Activated T-cell treated with anti-CD3 and anti-CD28 coated beads, Interleukin-2, amount 50 U/mL, for 24 hours (primary cell): Measurements from ENCODE around the gene RBBP9.
"Not testable (repeated sequence)": the region's sequence is repeated elsewhere in the genome, so short reads cannot be mapped to it uniquely, and the experiment has no call there.

Experiments
- DNase-seq: peaks from one replicate; pipeline ENCODE4 v3.0.0-alpha.2; 2020
- H3K27ac Mint-ChIP-seq: 2 replicates; pipeline ENCODE4 v1.8.0; 2020; ENCODE audit warnings: mild to moderate bottlenecking, mixed read lengths
- H3K27me3 Mint-ChIP-seq: 2 replicates; pipeline ENCODE4 v1.8.0; 2020; ENCODE audit warnings: mixed read lengths
- H3K36me3 Mint-ChIP-seq: 2 replicates; pipeline ENCODE4 v1.8.0; 2020; ENCODE audit warnings: low read depth, mixed read lengths
- H3K4me1 Mint-ChIP-seq: 2 replicates; pipeline ENCODE4 v1.8.0; 2020; ENCODE audit warnings: low read depth, mixed read lengths
- H3K4me3 Mint-ChIP-seq: 2 replicates; pipeline ENCODE4 v1.8.0; 2020; ENCODE audit warnings: mild to moderate bottlenecking, moderate library complexity, mixed read lengths
- H3K9me3 Mint-ChIP-seq: 2 replicates; pipeline ENCODE4 v1.8.0; 2020; ENCODE audit warnings: mixed read lengths

RBBP9 gene

DNA sequence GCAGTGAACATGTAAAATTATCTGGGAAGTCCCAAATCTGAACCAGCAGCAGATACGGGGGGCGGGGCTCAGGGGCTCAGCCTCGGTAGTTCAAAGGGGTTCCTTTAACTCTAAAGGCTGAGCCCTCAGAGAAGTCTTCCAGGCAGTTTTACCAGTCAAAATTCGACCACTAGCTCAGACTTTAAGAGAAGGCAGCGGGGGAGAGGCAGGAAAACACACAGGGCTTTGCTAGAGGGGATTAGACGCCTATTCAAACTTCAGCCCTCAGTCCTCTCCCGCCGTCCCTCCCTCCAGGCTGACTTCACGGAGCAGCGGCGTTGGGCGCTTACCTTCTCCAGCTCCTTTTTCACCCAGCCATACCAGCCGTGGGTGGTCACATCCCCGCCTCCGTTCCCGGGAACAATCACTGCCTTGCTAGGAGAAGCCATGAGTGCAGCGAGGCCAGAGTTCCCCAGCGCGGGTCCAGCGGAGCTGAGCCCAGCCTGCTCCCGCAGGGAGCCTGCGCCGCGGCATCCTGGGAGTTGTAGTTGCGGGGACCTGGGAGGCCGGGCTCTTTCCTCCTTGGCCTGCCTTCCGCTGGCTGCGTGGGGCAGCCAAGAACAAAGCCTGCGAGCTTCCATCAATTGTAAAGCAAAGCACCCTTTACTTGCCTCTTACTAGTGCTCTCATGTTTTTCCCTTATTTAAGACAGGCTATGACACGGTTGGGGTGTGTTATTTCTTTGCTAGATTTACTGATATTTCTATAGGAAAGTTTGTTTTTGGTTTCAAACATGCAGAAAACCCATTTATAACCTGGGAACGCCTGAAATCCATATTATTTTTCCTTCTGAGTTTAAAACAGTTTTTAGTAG is at the start of gene RBBP9:
TSS of gene RBBP9 (minus strand) at position 486 of the 853 bp plus-strand sequence. CDS start at position 428, 58 bp downstream.
- H3K9me3 Mint-ChIP-seq = no peaks in the 10 kb centered on the region

DNA sequence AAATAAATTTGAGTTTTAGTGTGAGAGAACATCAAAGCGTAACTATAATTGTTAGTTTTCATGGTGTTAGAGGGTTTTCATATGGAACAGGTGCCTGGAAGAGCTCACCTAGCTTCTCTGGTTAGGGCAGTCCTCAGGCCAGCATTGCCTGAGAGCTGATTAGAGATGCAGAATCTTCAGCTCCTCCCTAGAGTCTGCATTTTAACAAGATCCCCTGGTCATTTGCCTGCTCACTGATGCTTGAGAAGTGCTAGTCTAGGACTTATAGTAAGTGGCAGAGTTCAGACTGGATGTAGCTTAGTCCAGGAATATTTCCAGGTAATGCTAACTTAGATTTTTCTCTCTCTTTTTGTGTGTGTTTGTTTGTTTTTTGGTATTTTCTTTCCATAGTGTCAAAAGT is 48.5 kb upstream of the RBBP9 start:
- no peak overlapping the region for H3K4me3 Mint-ChIP-seq
- peaks cover 1% of the 10 kb centered on the region for H3K4me1 Mint-ChIP-seq
- H3K36me3 Mint-ChIP-seq = peaks cover 85% of the 10 kb centered on the region
- H3K27me3 Mint-ChIP-seq = no peaks in the 10 kb centered on the region
- DNase-seq = no peak
- H3K9me3 Mint-ChIP-seq = no peaks in the 10 kb centered on the region
- H3K27ac Mint-ChIP-seq = no peak overlapping the region

More for the DNA sequence above, at the start of gene RBBP9:
- H3K27ac Mint-ChIP-seq = peak within 1 kb of the TSS; percentile 91
- peak within 1 kb of the TSS; percentile 97 for H3K4me3 Mint-ChIP-seq
- peak; percentile 85 for DNase-seq
- peaks cover 14% of the 10 kb centered on the region for H3K4me1 Mint-ChIP-seq
- H3K36me3 Mint-ChIP-seq = peaks cover 25% of the 10 kb centered on the region
- no peaks in the 10 kb centered on the region for H3K27me3 Mint-ChIP-seq

DNA sequence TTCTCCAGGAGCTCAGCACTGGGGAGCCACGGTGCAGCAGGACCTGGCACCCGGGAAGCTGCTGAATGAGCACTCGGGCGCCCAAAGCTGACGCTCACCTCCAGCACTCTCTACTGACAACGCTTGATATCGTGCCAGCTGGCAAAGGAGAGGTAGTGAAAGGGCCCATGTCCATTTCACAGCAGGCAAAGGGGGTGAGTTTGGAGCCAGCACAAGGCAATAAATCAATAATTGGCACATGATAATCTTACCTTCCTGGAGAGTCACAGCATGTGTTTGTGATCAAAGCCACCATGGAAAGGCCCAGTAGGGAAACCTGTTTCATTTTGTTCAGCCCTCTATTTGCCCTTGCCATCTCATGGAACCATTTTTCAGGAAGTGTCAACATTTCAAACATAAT is 46.9 kb upstream of the RBBP9 start:
- Mint-ChIP-seq H3K4me1 (peaks cover 1% of the 10 kb centered on the region), H3K36me3 (peaks cover 83% of the 10 kb centered on the region), H3K4me3 (no peak overlapping the region), H3K9me3 (no peaks in the 10 kb centered on the region), H3K27ac (no peak overlapping the region), H3K27me3 (no peaks in the 10 kb centered on the region)
- no peak for DNase-seq

DNA sequence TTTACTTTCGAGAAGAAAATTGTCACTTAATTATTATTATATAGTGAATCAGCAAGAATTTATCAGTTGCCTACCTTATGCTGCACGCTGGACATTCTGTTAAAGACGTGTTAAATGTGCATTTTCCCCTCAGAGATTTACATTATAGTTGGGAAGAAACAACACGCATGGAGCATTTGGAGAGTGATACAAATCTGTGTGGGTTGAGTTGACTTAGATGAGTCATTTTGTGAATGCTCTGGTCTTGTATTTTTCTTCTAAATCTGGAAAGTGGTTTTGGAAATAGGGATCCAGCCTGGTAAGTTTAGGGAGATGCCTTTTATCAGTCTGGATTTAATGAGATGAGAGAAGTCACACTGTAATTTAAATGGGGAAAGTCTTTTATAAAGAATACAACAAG is 46.2 kb upstream of the RBBP9 start:
- no peaks in the 10 kb centered on the region for H3K9me3 Mint-ChIP-seq
- peaks cover 86% of the 10 kb centered on the region for H3K36me3 Mint-ChIP-seq
- H3K27ac Mint-ChIP-seq = no peak overlapping the region
- H3K4me1 Mint-ChIP-seq = peaks cover 1% of the 10 kb centered on the region
- H3K4me3 Mint-ChIP-seq = no peak overlapping the region
- no peak for DNase-seq
- H3K27me3 Mint-ChIP-seq = no peaks in the 10 kb centered on the region

DNA sequence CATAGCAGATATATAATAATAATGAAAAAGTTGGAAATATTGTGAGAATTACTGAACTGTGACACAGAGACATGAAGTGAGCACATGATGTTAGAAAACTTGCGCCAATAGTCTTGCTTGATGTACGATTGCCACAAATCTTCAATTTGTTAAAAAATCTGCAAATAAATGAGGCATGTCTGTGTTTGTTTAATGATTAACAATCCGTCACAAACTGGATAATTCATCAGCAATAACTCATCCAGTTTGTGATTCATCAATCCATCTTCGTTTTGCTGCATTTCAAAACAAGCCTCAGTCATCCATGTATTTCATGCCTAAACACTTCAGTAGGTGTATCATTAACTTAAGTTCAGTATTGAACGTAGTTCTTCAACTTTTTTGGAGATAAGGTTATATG is 44.7 kb upstream of the RBBP9 start:
- peaks cover 85% of the 10 kb centered on the region for H3K36me3 Mint-ChIP-seq
- H3K9me3 Mint-ChIP-seq = no peaks in the 10 kb centered on the region
- H3K27me3 Mint-ChIP-seq = no peaks in the 10 kb centered on the region
- H3K4me3 Mint-ChIP-seq = no peak overlapping the region
- no peak for DNase-seq
- peaks cover 1% of the 10 kb centered on the region for H3K4me1 Mint-ChIP-seq
- no peak overlapping the region for H3K27ac Mint-ChIP-seq

DNA sequence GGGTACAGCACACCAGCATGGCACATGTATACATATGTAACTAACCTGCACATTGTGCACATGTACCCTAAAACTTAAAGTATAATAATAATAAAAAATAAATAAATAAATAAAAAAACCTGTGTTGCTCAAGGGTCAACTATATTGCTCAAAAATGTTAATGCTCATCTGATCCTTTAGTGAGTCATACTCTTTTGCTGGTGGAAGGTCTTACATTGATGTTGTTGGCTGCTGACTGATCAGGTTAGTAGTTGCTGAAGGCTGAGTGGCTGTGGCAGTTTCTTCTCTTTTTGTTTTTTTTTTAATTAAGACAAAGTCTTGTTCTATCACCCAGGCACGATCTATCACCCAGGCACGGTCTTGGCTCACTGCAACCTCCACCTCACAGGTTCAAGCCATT is 40.6 kb upstream of the RBBP9 start:
- no peak overlapping the region for H3K4me3 Mint-ChIP-seq
- no peak overlapping the region for H3K27ac Mint-ChIP-seq
- no peaks in the 10 kb centered on the region for H3K27me3 Mint-ChIP-seq
- peaks cover 84% of the 10 kb centered on the region for H3K36me3 Mint-ChIP-seq
- DNase-seq = no peak
- H3K4me1 Mint-ChIP-seq = no peaks in the 10 kb centered on the region
- no peaks in the 10 kb centered on the region for H3K9me3 Mint-ChIP-seq

DNA sequence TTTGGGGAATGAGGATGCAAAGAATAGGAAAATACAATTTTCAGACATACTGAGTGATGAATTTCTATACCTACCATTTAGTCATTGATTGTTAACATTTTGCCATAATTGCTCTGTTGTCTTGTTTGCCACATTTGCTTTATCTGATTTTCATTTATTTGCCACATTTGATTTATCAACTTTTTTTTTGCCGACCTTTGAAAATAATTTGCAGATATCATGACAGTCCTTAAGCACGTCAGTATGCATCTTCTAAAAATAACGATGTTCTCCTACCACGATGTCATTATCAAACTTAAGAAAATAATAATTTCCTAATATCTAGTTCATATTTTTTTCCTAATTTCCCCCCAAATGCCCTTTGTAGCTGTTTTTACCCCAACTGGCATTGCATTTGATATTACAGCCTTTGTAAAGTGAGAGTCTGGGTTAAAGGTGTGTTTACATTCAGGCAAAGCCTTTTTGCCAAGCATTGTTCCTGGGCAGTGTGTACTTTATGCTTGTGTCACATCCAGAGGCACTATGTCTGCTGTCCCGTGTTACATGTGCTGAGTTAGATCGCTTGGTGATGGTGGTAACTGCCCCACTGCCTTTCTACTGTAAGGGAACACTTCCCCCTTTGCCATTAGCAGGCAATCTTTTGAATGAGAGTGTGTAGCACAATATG is 37.1 kb upstream of the RBBP9 start:
- H3K4me3 Mint-ChIP-seq = no peak overlapping the region
- no peaks in the 10 kb centered on the region for H3K27me3 Mint-ChIP-seq
- peaks cover 89% of the 10 kb centered on the region for H3K36me3 Mint-ChIP-seq
- no peak overlapping the region for H3K27ac Mint-ChIP-seq
- H3K4me1 Mint-ChIP-seq = no peaks in the 10 kb centered on the region
- H3K9me3 Mint-ChIP-seq = no peaks in the 10 kb centered on the region
- no peak for DNase-seq

DNA sequence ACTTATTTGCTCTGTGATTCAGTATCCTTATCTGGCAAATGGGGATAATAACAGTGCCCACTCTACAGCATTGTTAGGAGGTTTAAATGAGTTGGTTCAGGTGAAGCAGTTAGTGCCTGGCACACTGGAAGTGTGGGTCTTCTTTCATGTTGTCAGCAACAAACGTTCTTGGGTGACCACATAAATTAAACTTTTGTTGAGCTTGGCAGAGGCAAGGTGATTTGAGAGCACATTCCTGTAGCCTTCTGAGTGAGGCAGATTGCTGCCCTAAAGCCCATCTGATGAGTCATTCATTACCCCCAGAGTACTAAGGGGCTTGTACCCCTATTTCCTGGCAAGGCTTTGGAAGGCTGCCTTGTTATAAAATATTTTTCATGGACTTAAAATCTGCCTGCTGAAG is 36.5 kb upstream of the RBBP9 start:
- Mint-ChIP-seq H3K4me3 (no peak overlapping the region), H3K27me3 (no peaks in the 10 kb centered on the region), H3K36me3 (peaks cover 92% of the 10 kb centered on the region), H3K4me1 (no peaks in the 10 kb centered on the region), H3K9me3 (no peaks in the 10 kb centered on the region), H3K27ac (no peak overlapping the region)
- no peak for DNase-seq

DNA sequence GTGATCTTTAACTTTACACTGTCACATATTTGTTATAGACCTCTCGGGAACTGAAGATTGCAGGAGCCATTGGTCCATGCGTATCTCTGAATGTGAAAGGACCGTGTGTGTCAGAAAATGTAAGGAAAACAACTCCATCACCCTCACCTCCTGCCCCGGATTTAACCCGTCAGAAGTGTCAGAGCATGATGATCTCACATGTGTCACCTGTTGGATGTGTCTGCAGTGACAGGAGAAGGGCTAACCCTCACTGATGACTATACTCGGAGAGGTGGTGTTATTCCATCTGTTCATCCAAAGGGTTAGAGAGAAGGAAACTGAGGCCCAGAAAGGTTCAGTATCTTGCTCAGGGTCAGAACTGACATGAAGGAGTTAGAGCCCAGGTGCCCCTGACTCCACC is 35.6 kb upstream of the RBBP9 start:
- Mint-ChIP-seq H3K4me1 (no peaks in the 10 kb centered on the region), H3K9me3 (no peaks in the 10 kb centered on the region), H3K36me3 (peaks cover 93% of the 10 kb centered on the region), H3K27me3 (no peaks in the 10 kb centered on the region), H3K4me3 (no peak overlapping the region), H3K27ac (no peak overlapping the region)
- no peak for DNase-seq

DNA sequence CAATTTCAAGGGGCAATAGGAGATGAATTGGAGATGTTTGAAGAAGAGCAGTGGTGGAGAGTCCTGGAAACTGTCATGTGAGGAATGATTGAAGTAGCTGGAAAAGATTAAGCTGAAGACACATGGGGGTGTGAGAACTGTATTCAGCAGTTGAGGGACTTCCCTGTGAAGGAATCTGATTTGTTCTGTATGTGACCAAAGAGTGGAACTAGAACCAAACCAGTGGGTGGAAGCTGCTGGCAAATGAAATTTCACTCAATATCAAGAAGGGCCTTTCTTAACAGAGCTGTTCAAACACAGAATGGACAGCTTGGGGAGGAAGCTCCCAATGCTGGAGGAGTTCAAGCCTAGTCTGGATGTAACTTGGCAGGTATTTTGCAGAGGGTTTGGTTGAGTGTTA is 32.0 kb upstream of the RBBP9 start:
- Mint-ChIP-seq H3K27ac (no peak overlapping the region), H3K36me3 (peaks cover 95% of the 10 kb centered on the region)

DNA sequence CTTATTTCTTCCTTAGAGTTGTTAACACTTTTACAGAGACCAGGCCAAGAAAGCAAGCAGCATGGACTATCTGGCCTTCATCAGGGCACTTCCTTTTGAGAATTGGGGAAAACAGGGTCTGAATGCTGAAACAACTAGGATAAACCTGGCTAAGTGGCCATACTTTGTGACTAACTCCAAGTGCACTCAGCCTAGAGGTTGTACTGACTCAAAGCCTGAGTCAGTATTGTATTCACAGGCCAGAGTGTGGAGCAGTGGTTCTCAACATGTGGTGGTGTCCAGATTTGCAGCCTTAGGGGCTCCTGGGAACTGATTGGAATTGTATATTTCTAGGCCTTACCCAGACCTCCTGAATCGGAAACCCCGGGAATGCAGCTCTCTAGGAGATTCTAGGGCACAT is 30.8 kb upstream of the RBBP9 start:
- Mint-ChIP-seq H3K27ac (no peak overlapping the region), H3K4me1 (no peaks in the 10 kb centered on the region), H3K4me3 (no peak overlapping the region), H3K27me3 (no peaks in the 10 kb centered on the region), H3K36me3 (peaks cover 86% of the 10 kb centered on the region), H3K9me3 (no peaks in the 10 kb centered on the region)
- DNase-seq = no peak

More for the DNA sequence above, 32.0 kb upstream of the RBBP9 start:
- Mint-ChIP-seq H3K27me3 (no peaks in the 10 kb centered on the region), H3K4me3 (no peak overlapping the region), H3K9me3 (no peaks in the 10 kb centered on the region), H3K4me1 (no peaks in the 10 kb centered on the region)
- no peak for DNase-seq

DNA sequence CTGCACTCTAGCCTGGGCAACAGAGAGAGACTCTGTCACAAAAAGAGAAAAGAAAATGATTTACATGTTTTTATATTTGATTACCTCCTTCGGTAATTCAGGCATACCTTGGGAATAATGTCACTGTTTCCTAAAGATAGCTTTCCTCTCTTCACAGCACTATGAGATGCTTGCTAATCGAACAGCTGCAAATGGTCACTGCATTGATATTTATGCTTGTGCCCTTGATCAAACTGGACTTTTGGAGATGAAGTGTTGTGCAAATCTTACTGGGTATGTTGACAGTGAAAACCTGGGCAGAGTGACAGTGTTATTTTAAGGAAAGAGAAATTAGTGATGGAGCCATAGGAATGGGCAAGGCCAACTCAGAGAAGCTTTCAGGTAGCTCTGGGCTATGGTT is 30.3 kb upstream of the RBBP9 start:
- Mint-ChIP-seq H3K4me3 (no peak overlapping the region), H3K36me3 (peaks cover 81% of the 10 kb centered on the region), H3K27ac (no peak overlapping the region)

DNA sequence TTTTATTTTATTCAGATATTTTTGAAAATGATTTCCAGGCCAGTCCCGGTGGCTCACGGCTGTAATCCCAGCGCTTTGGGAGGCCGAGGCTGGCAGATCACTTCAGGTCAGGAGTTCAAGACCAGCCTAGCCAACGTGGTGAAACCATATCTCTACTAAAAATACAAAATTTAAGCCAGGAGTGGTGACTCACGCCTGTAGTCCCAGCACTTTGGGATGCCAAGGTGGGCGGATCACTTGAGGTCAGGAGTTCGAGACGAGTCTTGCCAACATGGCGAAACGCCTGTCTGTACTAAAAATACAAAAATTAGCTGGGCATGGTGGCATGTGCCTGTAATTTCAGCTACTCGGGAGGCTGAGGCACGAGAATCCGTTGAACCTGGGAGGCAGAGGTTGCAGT is 29.7 kb upstream of the RBBP9 start:
- not testable (repeated sequence) for H3K4me3 Mint-ChIP-seq, H3K9me3 Mint-ChIP-seq, DNase-seq, H3K4me1 Mint-ChIP-seq, H3K27ac Mint-ChIP-seq, H3K27me3 Mint-ChIP-seq
- H3K36me3 Mint-ChIP-seq = peaks cover 75% of the 10 kb centered on the region

More for the DNA sequence above, 30.3 kb upstream of the RBBP9 start:
- H3K4me1 Mint-ChIP-seq = no peaks in the 10 kb centered on the region
- no peaks in the 10 kb centered on the region for H3K27me3 Mint-ChIP-seq
- no peaks in the 10 kb centered on the region for H3K9me3 Mint-ChIP-seq
- DNase-seq = no peak

DNA sequence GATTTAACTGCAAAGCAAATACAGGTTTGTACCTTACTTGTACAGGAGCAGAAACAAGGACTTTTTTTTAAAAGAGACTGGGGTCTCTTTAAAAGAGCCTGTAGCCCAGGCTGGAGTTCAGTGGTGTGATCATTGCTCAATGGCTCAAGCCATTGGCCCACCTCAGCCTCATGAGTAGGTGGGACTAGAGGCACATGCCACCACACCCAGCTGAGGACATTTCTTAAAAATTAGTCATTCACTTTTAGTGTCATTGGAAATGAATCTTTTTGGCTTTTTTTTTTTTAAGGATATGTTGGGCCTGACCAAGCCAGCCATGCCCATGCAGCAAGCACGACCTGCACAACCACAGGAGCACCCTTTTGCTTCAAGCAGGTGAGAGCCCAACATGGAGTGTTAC is 27.6 kb upstream of the RBBP9 start:
- DNase-seq = no peak
- no peaks in the 10 kb centered on the region for H3K4me1 Mint-ChIP-seq
- peaks cover 56% of the 10 kb centered on the region for H3K36me3 Mint-ChIP-seq
- H3K4me3 Mint-ChIP-seq = no peak overlapping the region
- H3K27ac Mint-ChIP-seq = no peak overlapping the region
- no peaks in the 10 kb centered on the region for H3K27me3 Mint-ChIP-seq
- H3K9me3 Mint-ChIP-seq = no peaks in the 10 kb centered on the region

DNA sequence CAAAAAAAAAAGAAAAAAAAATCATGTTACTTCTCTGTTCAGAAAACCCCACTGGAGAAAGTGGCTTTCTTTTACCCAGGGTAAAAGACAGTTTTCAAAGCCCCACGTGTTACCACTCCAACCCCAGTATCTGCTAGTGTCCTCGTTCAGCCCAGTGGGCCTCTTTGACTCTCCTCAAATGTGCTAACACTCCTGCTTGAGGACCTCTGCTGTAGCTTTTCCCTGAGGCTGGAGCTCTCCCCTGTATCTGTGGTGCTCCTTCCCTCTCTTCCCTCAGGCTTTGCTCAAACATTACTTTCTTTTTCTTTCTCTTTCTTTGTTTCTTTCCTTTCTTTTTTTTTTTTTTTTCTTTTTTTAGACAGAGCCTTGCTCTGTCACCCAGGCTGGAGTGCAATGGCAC is 26.0 kb upstream of the RBBP9 start:
- Mint-ChIP-seq H3K27ac (no peak overlapping the region), H3K9me3 (no peaks in the 10 kb centered on the region)

More for the DNA sequence above, 26.0 kb upstream of the RBBP9 start:
- Mint-ChIP-seq H3K4me3 (no peak overlapping the region), H3K4me1 (no peaks in the 10 kb centered on the region), H3K27me3 (no peaks in the 10 kb centered on the region), H3K36me3 (peaks cover 40% of the 10 kb centered on the region)
- no peak for DNase-seq
